Measurements from ENCODE around the gene NOTCH1. TPM values are rescaled to one million over a fixed set of nuclear protein-coding genes. Genes with fewer than 3 reads are reported as not detected.

Gene NOTCH1
- total RNA-seq, 1 donor from 2014 or later: 34.1 TPM

DNA sequence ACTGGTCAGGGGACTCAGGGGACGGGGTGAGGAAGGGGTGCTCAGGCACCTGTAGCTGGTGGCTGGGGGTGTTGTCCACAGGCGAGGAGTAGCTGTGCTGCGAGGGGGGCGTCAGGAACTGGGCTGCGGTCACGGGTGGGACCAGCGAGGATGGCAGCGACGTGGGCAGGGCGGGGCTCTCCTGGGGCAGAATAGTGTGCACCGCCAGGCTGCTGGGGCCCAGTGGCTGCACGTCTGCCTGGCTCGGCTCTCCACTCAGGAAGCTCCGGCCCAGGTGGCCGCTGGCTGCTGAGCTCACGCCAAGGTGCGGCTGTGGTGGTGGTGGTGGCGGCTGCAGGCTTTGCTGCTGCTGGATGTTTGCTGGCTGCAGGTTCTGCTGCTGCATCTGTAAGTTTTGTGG lies 49.7 kb downstream of the NOTCH1 start:
- H3K27me3 Mint-ChIP-seq (ENCODE audit: low read depth, unreplicated experiment): peaks cover 1% of the 10 kb centered on the region
- no peak for DNase-seq (ENCODE audit: low read depth)

DNA sequence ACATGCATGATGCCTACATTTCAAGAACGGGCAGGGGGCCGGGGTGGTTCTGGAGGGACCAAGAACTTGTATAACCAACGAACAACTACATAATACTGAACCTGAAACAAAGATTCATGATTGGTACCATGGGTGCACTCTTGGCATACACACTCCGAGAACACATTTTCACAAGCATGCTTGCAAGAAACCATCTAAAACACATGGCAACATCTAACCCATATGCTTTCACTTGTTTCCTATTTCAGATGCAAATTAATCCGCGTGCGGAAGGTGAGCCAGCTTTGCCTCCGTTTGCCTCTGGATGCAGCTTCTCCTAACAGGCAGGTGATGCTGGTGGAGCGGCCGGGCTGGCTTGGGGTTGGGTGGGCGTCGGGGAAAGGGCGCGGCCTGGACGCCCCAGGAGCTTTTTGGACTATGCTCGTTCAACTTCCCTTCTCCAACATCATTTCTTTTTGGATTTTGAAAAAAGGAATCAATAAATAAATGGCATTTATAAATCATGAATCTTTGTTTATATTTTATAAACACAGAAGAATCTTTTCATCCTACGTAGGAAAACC lies 50.5 kb downstream of the NOTCH1 start:
- Histone ChIP-seq H3K9ac (ENCODE audit: low read length) (no peak overlapping the region), H3K4me2 (ENCODE audit: low read length) (peak overlapping the region; percentile 14), H3K4me1 (ENCODE audit: insufficient read depth, low read length) (peaks cover 6% of the 10 kb centered on the region), H4K20me1 (ENCODE audit: insufficient read depth, low read length) (peaks cover 13% of the 10 kb centered on the region), H2AFZ (ENCODE audit: low read depth, low read length) (no peak overlapping the region), H3K27ac (ENCODE audit: low read depth, low read length) (no peak overlapping the region), H3K36me3 (ENCODE audit: insufficient read depth, low read length) (no peaks in the 10 kb centered on the region), H3K4me3 (ENCODE audit: insufficient read depth, low read depth, low read length) (no peak overlapping the region), H3K79me2 (ENCODE audit: insufficient read depth, low read length) (no peaks in the 10 kb centered on the region), H3K9me3 (ENCODE audit: insufficient read depth, low read depth, low read length) (no peaks in the 10 kb centered on the region), H3K27me3 (ENCODE audit: insufficient read depth, low read length) (no peaks in the 10 kb centered on the region)
- TF ChIP-seq, protein P1, sequence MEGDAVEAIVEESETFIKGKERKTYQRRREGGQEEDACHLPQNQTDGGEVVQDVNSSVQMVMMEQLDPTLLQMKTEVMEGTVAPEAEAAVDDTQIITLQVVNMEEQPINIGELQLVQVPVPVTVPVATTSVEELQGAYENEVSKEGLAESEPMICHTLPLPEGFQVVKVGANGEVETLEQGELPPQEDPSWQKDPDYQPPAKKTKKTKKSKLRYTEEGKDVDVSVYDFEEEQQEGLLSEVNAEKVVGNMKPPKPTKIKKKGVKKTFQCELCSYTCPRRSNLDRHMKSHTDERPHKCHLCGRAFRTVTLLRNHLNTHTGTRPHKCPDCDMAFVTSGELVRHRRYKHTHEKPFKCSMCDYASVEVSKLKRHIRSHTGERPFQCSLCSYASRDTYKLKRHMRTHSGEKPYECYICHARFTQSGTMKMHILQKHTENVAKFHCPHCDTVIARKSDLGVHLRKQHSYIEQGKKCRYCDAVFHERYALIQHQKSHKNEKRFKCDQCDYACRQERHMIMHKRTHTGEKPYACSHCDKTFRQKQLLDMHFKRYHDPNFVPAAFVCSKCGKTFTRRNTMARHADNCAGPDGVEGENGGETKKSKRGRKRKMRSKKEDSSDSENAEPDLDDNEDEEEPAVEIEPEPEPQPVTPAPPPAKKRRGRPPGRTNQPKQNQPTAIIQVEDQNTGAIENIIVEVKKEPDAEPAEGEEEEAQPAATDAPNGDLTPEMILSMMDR (IDR thresholded peaks at IDR 0.05; ENCODE audit: insufficient read depth, low read depth, low read length): no peak
- TF ChIP-seq EZH2 (IDR thresholded peaks at IDR 0.05; ENCODE audit: insufficient read depth, low read length): no peak
- H3K4me3 Mint-ChIP-seq (ENCODE audit: unreplicated experiment): no peak overlapping the region
- peaks cover 1% of the 10 kb centered on the region for H3K27me3 Mint-ChIP-seq (ENCODE audit: low read depth, unreplicated experiment)
- peaks cover 3% of the 10 kb centered on the region for H3K36me3 Mint-ChIP-seq (ENCODE audit: low read depth, unreplicated experiment)
- no peaks in the 10 kb centered on the region for H3K9me3 Mint-ChIP-seq (ENCODE audit: unreplicated experiment)
- no peak overlapping the region for H3K27ac Mint-ChIP-seq (ENCODE audit: unreplicated experiment)
- no peak for DNase-seq (ENCODE audit: low read depth)
- no peaks in the 10 kb centered on the region for H3K4me1 Mint-ChIP-seq (ENCODE audit: low read depth, unreplicated experiment)
- no peak for FAIRE-seq

More for the DNA sequence above, 49.7 kb downstream of the NOTCH1 start:
- H3K27ac Mint-ChIP-seq (ENCODE audit: unreplicated experiment): peak overlapping the region; percentile 26
- Histone ChIP-seq H3K27me3 (ENCODE audit: insufficient read depth, low read length) (no peaks in the 10 kb centered on the region), H3K36me3 (ENCODE audit: insufficient read depth, low read length) (no peaks in the 10 kb centered on the region), H3K9me3 (ENCODE audit: insufficient read depth, low read depth, low read length) (no peaks in the 10 kb centered on the region), H3K27ac (ENCODE audit: low read depth, low read length) (no peak overlapping the region), H3K4me1 (ENCODE audit: insufficient read depth, low read length) (peaks cover 6% of the 10 kb centered on the region), H3K4me2 (ENCODE audit: low read length) (no peak overlapping the region), H3K9ac (ENCODE audit: low read length) (no peak overlapping the region), H3K4me3 (ENCODE audit: insufficient read depth, low read depth, low read length) (no peak overlapping the region), H4K20me1 (ENCODE audit: insufficient read depth, low read length) (peaks cover 13% of the 10 kb centered on the region), H3K79me2 (ENCODE audit: insufficient read depth, low read length) (no peaks in the 10 kb centered on the region), H2AFZ (ENCODE audit: low read depth, low read length) (no peak overlapping the region)
- no peaks in the 10 kb centered on the region for H3K4me1 Mint-ChIP-seq (ENCODE audit: low read depth, unreplicated experiment)
- no peak overlapping the region for H3K4me3 Mint-ChIP-seq (ENCODE audit: unreplicated experiment)
- no peaks in the 10 kb centered on the region for H3K9me3 Mint-ChIP-seq (ENCODE audit: unreplicated experiment)
- H3K36me3 Mint-ChIP-seq (ENCODE audit: low read depth, unreplicated experiment): peaks cover 3% of the 10 kb centered on the region
- no peak for FAIRE-seq
- TF ChIP-seq, protein P1 (IDR thresholded peaks at IDR 0.05; ENCODE audit: insufficient read depth, low read depth, low read length): no peak
- TF ChIP-seq EZH2 (IDR thresholded peaks at IDR 0.05; ENCODE audit: insufficient read depth, low read length): no peak

DNA sequence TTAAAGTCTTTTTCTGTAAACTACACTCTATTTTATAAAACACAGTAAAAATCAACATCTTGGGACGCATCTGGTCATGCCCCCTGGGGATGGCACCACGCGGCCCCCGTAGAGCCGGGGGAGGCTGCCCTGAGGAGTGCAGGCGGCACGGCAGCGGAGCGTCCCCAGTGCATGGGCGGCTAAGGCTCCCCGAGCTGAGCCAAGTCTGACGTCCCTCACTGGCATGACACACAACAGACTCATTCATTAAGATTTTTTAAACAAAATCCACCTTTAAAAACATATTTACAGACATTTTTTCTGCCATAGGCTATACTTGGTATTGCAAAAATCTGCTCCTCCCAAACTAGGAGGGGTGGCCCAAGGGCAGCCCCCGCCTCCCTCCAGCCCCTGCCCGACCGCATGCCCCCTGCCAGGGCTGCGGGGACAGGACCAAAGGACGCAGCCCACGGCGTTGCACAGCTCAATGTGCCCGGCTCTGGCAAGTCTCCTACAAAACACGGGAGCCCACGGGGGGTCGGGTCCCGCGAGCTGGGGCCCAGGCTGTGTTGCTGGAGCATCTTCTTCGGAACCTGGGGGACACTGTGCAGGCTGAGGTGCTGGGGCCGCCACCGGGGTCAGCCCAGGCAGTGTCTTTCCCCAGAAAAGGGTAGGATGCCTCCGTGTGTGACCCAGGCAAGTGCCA lies 51.2 kb downstream of the NOTCH1 start:
- Histone ChIP-seq H3K4me1 (ENCODE audit: insufficient read depth, low read length) (peaks cover 6% of the 10 kb centered on the region), H3K79me2 (ENCODE audit: insufficient read depth, low read length) (no peaks in the 10 kb centered on the region), H3K36me3 (ENCODE audit: insufficient read depth, low read length) (no peaks in the 10 kb centered on the region), H2AFZ (ENCODE audit: low read depth, low read length) (no peak overlapping the region), H3K4me2 (ENCODE audit: low read length) (peak overlapping the region; percentile 14), H3K9me3 (ENCODE audit: insufficient read depth, low read depth, low read length) (no peaks in the 10 kb centered on the region), H3K27me3 (ENCODE audit: insufficient read depth, low read length) (no peaks in the 10 kb centered on the region), H4K20me1 (ENCODE audit: insufficient read depth, low read length) (peaks cover 9% of the 10 kb centered on the region), H3K4me3 (ENCODE audit: insufficient read depth, low read depth, low read length) (no peak overlapping the region), H3K27ac (ENCODE audit: low read depth, low read length) (no peak overlapping the region), H3K9ac (ENCODE audit: low read length) (no peak overlapping the region)
- TF ChIP-seq, protein P1 (IDR thresholded peaks at IDR 0.05; ENCODE audit: insufficient read depth, low read depth, low read length): no peak
- TF ChIP-seq EZH2 (IDR thresholded peaks at IDR 0.05; ENCODE audit: insufficient read depth, low read length): no peak
- no peaks in the 10 kb centered on the region for H3K4me1 Mint-ChIP-seq (ENCODE audit: low read depth, unreplicated experiment)
- H3K27me3 Mint-ChIP-seq (ENCODE audit: low read depth, unreplicated experiment): peaks cover 2% of the 10 kb centered on the region
- DNase-seq (ENCODE audit: low read depth): peak; percentile 41
- peaks cover 3% of the 10 kb centered on the region for H3K36me3 Mint-ChIP-seq (ENCODE audit: low read depth, unreplicated experiment)
- no peaks in the 10 kb centered on the region for H3K9me3 Mint-ChIP-seq (ENCODE audit: unreplicated experiment)
- H3K4me3 Mint-ChIP-seq (ENCODE audit: unreplicated experiment): no peak overlapping the region
- FAIRE-seq: no peak
- no peak overlapping the region for H3K27ac Mint-ChIP-seq (ENCODE audit: unreplicated experiment)
